ENCODE results near the gene COG1.
A peak's percentile ranks its signal among the peaks of the same experiment; 100 is the strongest.

Gene COG1

DNA sequence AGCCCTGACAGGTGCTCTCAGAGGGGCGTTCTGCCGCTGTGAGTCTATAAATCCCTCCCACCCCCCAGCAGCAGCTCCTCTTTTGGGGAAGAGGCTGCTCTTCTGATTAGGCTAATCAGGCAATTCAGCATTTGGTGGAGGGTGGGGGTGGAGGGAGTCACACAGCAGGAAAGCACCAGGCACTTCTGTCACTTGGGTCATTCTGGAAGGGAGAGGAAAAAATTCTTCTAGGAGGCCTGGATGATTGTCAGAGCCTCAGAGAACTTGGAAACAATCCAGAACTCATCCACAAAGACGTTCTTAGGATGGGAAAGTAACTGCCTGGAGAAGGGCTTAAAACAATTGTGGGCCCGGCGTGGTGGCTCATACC is 35.3 kb upstream of the COG1 start:
- TF ChIP-seq POLR2AphosphoS5 (IDR thresholded peaks at IDR 0.05; ENCODE audit: low read depth, low read length) (no peak), TAF1 (IDR thresholded peaks at IDR 0.05; ENCODE audit: borderline replicate concordance, low read depth, low read length) (no peak), POLR2A (IDR thresholded peaks at IDR 0.05; ENCODE audit: low read depth, low read length) (no peak)
- no peak for FAIRE-seq
- DNase-seq (ENCODE audit: insufficient read length) = no peak

- DNase-seq (ENCODE audit: insufficient read length) = no peak
- TF ChIP-seq POLR2A (IDR thresholded peaks at IDR 0.05; ENCODE audit: low read depth, low read length) (no peak), TAF1 (IDR thresholded peaks at IDR 0.05; ENCODE audit: borderline replicate concordance, low read depth, low read length) (no peak), POLR2AphosphoS5 (IDR thresholded peaks at IDR 0.05; ENCODE audit: low read depth, low read length) (no peak)
- FAIRE-seq = no peak
Observed at GRCh38 chr17:73158133-73158532, 34.7 kb upstream of the COG1 start.

DNA sequence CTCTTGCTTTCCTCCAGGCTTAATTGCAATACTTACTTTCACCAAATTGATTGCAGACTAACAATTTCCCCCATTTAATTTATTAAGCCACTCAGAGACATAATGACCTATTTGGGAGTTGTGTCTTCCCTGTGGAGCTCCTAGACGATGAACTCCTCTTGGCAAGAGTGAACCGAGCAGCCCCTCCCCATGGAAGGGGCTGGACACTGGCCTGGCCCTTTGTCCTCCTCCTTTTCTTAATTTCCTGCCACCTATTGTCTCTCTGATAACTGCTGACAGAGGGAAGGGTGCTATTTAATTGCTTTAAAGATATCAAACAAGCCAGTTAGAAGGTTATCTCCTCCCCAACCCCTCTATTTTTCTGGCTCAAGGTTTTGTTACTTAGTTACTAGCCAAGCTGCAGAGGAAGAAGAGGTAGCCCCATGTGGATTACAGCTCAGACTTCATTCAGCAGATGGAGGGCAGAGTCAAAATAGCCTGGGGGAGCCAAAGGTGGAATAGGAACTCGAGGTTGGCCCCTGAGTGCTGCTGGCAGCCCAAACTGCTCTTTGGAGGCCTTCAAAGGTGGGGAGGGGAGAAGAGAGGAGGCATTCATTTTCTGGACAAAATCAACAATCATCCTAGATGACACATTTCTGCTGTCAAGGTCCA is 31.8 kb upstream of the COG1 start:
- DNase-seq (ENCODE audit: insufficient read length) (no peak), FAIRE-seq (no peak)
- TF ChIP-seq POLR2AphosphoS5 (IDR thresholded peaks at IDR 0.05; ENCODE audit: low read depth, low read length) (no peak), TAF1 (IDR thresholded peaks at IDR 0.05; ENCODE audit: borderline replicate concordance, low read depth, low read length) (no peak), POLR2A (IDR thresholded peaks at IDR 0.05; ENCODE audit: low read depth, low read length) (no peak)

DNA sequence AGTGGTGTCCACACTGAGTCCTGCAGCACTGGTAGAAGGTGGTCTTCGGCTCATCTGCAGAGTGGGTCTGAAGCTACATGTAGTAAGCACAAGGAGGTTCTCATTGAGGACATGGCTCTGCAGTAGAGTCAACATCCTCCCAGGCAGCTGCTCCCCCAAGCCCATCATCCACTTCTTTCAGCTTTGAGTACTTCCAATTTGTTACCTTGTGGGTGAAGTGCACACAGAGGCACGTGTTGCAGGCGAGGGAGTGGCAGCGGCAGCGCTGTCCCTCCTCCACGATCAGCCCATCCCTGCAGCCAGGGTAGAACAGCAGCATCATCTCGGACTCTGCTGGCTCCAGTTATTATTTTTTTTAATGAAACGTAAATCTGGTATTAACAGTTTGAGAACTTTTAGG is 29.8 kb upstream of the COG1 start:
- DNase-seq (ENCODE audit: insufficient read length) (no peak), FAIRE-seq (no peak)
- TF ChIP-seq TAF1 (IDR thresholded peaks at IDR 0.05; ENCODE audit: borderline replicate concordance, low read depth, low read length) = no peak

DNA sequence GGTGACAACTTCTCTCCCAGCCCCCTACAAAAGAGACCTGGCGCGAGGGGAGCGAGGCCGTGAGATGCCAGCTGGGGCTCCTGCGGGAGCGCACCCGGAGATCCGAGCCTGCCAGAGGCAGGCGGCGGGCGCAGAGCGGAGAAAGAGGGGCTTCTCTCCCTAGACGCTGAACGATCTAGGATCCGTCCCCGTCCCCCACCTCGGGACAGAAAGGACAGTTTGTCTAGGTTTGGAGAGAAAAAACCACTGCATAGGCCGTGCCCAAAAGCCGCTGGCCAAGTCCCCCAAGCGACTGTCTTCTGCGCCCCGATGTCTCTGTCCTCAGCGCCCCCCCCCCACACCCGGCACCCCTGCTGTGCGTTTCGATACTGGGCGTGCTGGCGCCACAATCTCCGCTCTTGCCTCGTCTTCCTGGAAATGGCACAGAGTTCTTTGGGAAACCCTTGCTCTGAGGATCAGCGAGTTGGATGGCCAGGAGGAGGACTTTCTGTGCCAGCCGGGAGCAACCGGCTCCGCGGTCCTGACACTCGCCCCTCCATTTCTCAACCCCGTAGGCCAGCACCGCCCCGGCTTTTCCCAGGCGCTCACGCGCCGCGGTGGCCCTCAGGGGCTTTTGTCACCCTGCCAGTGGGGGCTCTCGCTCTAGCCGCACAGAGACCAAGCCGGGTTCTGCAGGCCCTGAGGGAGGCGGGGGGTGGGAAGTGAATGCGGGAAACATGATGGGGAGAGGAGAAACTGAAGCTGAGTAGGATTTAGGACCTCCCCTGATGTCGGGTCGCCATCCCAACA is 27.0 kb upstream of the COG1 start:
- TF ChIP-seq POLR2AphosphoS5 (IDR thresholded peaks at IDR 0.05; ENCODE audit: low read depth, low read length) (no peak), TAF1 (IDR thresholded peaks at IDR 0.05; ENCODE audit: borderline replicate concordance, low read depth, low read length) (no peak), POLR2A (IDR thresholded peaks at IDR 0.05; ENCODE audit: low read depth, low read length) (no peak)
- DNase-seq (ENCODE audit: insufficient read length) (no peak), FAIRE-seq (peak; percentile 51)

- no peak for DNase-seq (ENCODE audit: insufficient read length)
- peak; percentile 82 for FAIRE-seq
- TF ChIP-seq POLR2AphosphoS5 (IDR thresholded peaks at IDR 0.05; ENCODE audit: low read depth, low read length) (no peak), TAF1 (IDR thresholded peaks at IDR 0.05; ENCODE audit: borderline replicate concordance, low read depth, low read length) (no peak), POLR2A (IDR thresholded peaks at IDR 0.05; ENCODE audit: low read depth, low read length) (no peak)
Observed at GRCh38 chr17:73166731-73167581, 25.9 kb upstream of the COG1 start.

DNA sequence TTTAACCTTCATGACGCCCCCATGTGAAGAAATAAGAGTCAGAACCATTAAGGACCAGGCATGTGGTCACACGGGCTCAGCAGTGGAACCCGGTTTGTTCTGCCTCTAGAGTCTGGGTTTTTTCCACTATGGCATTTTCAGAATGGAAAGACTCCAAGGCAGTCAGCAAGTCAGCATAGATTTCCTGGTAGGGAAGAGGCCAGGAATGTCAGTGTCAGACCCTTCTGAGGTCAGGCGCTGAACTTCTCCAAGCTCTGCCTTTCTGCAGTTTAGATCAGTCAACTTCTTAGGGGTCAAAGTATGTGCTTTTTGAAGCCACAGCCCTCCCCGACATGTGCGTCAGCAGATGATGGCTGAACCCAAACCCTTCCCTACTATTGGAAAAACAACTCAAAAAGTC is 24.2 kb upstream of the COG1 start:
- no peak for FAIRE-seq
- no peak for TF ChIP-seq POLR2AphosphoS5 (IDR thresholded peaks at IDR 0.05; ENCODE audit: low read depth, low read length)
- no peak for TF ChIP-seq POLR2A (IDR thresholded peaks at IDR 0.05; ENCODE audit: low read depth, low read length)
- TF ChIP-seq TAF1 (IDR thresholded peaks at IDR 0.05; ENCODE audit: borderline replicate concordance, low read depth, low read length) = no peak
- DNase-seq (ENCODE audit: insufficient read length) = no peak

DNA sequence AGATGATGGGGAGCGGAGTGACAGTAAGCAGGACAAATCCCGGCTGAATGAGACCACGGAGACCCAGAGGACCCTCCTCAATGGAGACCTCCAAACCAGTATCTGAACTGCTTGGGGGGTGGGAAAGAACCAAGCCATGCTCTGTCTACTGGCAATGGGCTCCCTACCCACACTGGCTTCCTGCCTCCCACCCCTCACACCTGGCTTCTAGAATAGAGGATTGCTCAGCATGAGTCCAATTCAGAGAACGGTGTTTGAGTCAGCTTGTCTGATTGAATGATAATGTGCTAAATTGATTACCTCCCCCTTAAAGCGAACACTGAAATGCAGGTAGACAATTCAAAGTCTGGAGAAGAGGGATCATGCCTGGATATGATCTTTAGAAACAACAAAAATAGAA is 22.5 kb upstream of the COG1 start:
- FAIRE-seq (no peak), DNase-seq (ENCODE audit: insufficient read length) (no peak)
- TF ChIP-seq POLR2A (IDR thresholded peaks at IDR 0.05; ENCODE audit: low read depth, low read length) = no peak
- TF ChIP-seq TAF1 (IDR thresholded peaks at IDR 0.05; ENCODE audit: borderline replicate concordance, low read depth, low read length) = no peak
- TF ChIP-seq POLR2AphosphoS5 (IDR thresholded peaks at IDR 0.05; ENCODE audit: low read depth, low read length) = no peak

- no peak for TF ChIP-seq TAF1 (IDR thresholded peaks at IDR 0.05; ENCODE audit: borderline replicate concordance, low read depth, low read length)
- TF ChIP-seq POLR2A (IDR thresholded peaks at IDR 0.05; ENCODE audit: low read depth, low read length) = no peak
- no peak for TF ChIP-seq POLR2AphosphoS5 (IDR thresholded peaks at IDR 0.05; ENCODE audit: low read depth, low read length)
- DNase-seq (ENCODE audit: insufficient read length) (no peak), FAIRE-seq (no peak)
Observed at GRCh38 chr17:73172252-73172651, 20.6 kb upstream of the COG1 start.

DNA sequence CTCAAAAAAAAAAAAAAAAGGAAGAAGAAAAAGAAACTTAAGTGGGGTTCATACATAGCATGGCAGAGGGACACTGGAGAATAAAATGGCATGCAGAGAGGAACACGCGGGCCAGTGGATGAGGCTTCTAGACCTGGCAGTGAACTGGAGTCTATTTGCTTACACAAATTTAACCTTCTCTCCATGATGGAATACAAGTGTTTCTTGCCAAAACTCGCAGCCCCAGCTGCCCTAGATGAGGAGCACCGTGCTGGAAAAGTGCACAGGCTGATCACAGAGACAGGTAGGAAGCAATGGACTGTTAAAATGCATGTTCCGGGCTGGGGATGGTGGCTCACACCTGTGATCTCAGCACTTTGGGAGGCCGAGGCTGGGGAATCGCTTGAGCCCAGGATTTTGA is 18.7 kb upstream of the COG1 start:
- no peak for TF ChIP-seq POLR2AphosphoS5 (IDR thresholded peaks at IDR 0.05; ENCODE audit: low read depth, low read length)
- TF ChIP-seq POLR2A (IDR thresholded peaks at IDR 0.05; ENCODE audit: low read depth, low read length) = no peak
- TF ChIP-seq TAF1 (IDR thresholded peaks at IDR 0.05; ENCODE audit: borderline replicate concordance, low read depth, low read length) = no peak
- FAIRE-seq = no peak

DNA sequence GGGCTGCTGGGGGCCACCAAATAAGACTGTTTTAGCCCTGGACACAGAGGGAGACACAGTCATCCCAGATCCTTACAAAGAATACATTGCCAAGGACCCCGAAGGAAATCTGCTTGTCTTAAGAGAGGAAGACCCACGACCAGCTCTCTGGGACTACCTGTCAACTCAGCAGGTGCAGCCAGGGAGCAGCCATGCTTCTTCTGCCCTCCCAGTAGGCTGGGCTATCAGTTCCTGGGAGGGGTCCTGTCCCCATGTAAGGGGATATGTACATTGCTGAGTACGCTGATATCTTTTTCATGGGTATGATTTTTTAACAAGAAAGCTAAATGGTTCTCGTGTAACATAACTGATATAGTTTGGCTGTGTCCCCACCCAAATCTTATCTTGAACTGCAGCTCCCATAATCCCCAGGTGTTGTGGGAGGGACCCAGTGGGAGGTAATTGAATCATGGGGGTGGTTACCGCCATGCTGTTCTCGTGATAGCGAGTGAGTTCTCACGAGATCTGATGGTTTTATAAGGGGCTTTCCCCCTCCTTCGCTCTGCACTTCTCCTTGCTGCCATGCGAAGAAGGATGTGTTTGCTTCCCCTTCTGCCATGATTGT is 16.8 kb upstream of the COG1 start:
- DNase-seq (ENCODE audit: insufficient read length) = no peak
- TF ChIP-seq POLR2AphosphoS5 (IDR thresholded peaks at IDR 0.05; ENCODE audit: low read depth, low read length) (no peak), TAF1 (IDR thresholded peaks at IDR 0.05; ENCODE audit: borderline replicate concordance, low read depth, low read length) (no peak), POLR2A (IDR thresholded peaks at IDR 0.05; ENCODE audit: low read depth, low read length) (no peak)
- FAIRE-seq = no peak

More for the DNA sequence above, 18.7 kb upstream of the COG1 start:
- no peak for DNase-seq (ENCODE audit: insufficient read length)

All from GM12892 (cell line).